ENCODE data around the gene THOC7.

- TF ChIP-seq CTCF (IDR thresholded peaks at IDR 0.05) (no peak), EP300 (IDR thresholded peaks at IDR 0.05) (no peak)
These were observed 8.7 kb upstream of the THOC7 start for GRCh38 chr3:63872135-63872924.
